ENCODE results near the gene STK40.

DNA sequence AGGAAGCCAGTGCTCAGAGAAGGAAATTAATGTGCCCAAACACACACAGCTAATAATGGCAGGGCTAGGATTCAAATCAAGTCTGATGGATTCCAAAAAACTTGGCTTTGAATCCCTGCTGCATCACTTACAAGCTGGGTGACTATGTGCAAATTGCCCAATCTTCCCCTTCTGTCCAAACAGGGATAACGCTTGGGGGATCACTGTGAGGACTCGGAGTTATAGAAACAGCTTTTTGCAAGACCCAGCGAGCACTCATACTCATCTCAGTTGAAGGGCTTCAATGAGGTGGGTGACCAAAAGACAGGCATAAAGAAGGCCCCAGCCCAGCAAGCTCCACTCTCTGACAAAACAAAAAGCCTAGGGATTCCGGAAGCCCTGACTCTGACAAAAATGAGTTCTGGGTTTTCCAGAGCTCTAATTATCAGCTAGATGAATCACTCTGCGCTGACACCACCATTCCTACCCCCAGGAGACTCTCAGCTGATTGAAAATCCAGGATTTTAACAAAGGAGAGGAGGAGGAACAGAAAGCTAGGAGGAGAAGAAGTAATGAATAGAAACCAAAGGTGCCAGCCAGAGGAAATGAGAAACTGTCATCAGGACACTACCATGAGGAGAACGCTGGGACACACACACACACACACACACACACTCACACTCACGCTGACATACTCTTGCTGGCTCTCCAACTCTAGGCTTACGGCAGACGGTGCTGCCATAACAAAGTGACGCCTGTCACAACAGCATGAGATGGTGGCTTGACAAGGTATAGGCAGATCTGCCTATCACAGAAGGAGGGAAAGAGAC, 1.6 kb upstream of the STK40 start:
- TF ChIP-seq POLR2A (IDR thresholded peaks at IDR 0.05; ENCODE audit: low read depth, low read length) (no peak), POLR2AphosphoS5 (IDR thresholded peaks at IDR 0.05; ENCODE audit: low read depth, low read length) (no peak), TAF1 (IDR thresholded peaks at IDR 0.05; ENCODE audit: low read depth, low read length) (no peak), PAX5 (IDR thresholded peaks at IDR 0.05; ENCODE audit: insufficient read depth, low read length, severe bottlenecking) (no peak), POU2F2 (IDR thresholded peaks at IDR 0.05; ENCODE audit: low read depth, low read length) (no peak)

Measured in GM12891 (cell line).